ENCODE data around the gene MOAP1.

Gene MOAP1

DNA sequence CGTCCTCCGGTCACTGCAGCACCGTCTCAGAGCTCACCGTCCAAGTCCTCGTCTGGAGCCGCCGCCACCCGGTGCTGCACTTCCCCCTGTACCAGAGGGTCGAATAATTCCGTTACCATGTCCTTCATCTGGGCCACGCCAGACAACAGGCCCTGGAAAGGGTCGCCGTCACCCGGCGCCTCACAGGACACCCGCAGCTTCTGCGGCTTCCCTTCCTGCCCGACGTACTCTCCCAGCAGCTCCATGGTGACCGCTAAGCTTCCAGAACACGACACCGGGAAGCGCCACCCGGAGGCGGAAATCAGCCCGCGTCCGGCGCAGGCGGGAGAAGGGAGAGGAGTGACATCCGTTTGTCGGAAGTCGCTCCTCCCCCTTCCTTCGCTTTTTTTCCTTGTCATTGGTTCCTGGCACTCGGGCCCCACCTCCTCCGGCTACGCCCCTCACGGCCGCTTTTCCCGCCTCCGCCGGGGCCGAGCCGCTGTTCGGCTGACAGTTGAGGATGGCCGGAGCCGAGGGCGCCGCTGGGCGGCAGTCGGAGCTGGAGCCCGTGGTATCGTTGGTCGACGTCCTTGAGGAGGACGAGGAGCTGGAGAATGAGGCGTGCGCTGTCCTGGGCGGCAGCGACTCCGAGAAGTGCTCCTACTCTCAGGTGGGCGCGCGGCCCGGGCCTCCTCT, 22.2 kb upstream of the MOAP1 start, which contains the start of the genes GON7 and UBR7:
GON7 (minus strand) TSS at position 273 of the 675 bp plus-strand sequence; CDS start at position 245, 28 bp downstream.
UBR7 (plus strand) TSS at position 464 of the 675 bp plus-strand sequence; CDS start at position 500, 36 bp downstream.
- in situ Hi-C loops (cut with MboI; ENCODE audit: low sequenced_read_pairs, unreplicated experiment) = no loop called here
- DNase-seq (ENCODE audit: low spot score) = peak; percentile 95
- TF ChIP-seq, protein P1, sequence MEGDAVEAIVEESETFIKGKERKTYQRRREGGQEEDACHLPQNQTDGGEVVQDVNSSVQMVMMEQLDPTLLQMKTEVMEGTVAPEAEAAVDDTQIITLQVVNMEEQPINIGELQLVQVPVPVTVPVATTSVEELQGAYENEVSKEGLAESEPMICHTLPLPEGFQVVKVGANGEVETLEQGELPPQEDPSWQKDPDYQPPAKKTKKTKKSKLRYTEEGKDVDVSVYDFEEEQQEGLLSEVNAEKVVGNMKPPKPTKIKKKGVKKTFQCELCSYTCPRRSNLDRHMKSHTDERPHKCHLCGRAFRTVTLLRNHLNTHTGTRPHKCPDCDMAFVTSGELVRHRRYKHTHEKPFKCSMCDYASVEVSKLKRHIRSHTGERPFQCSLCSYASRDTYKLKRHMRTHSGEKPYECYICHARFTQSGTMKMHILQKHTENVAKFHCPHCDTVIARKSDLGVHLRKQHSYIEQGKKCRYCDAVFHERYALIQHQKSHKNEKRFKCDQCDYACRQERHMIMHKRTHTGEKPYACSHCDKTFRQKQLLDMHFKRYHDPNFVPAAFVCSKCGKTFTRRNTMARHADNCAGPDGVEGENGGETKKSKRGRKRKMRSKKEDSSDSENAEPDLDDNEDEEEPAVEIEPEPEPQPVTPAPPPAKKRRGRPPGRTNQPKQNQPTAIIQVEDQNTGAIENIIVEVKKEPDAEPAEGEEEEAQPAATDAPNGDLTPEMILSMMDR (IDR thresholded peaks at IDR 0.05; ENCODE audit: borderline replicate concordance, control extremely low read depth, extremely low read depth, insufficient read depth, missing control alignments) = peak; percentile 37

DNA sequence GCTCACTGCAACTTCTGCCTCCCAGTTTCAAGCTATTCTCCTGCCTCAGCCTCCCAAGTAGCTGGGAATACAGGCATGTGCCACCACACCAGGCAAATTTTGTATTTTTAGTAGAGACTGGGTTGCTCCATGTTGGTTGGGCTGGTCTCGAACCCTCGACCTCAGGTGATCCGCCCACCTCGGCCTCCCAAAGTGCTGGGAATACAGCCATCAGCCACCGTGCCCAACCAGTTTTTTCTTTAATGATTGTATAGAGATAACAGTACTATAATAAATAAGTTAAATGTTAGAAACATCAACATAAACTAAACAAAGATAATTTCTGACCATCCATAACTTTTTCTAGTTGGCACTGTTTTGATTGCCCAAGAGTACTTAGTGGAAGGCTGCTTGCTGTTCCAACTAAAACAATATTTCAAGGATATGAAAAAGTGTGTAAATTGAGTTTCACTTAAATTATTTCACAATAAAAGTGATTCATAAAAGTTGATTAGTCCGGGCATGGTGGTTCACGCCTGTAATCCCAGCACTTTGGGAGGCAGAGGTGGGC, 16.5 kb upstream of the MOAP1 start:
- in situ Hi-C loops (cut with MboI; ENCODE audit: low sequenced_read_pairs, unreplicated experiment) = no loop called here
- TF ChIP-seq, protein P1 (IDR thresholded peaks at IDR 0.05; ENCODE audit: borderline replicate concordance, control extremely low read depth, extremely low read depth, insufficient read depth, missing control alignments) = no peak
- DNase-seq (ENCODE audit: low spot score) = no peak

GRCh38 chr14:93200553-93200952, 15.9 kb upstream of the MOAP1 start:
- TF ChIP-seq, protein P1 (IDR thresholded peaks at IDR 0.05; ENCODE audit: borderline replicate concordance, control extremely low read depth, extremely low read depth, insufficient read depth, missing control alignments) = no peak
- in situ Hi-C loops (cut with MboI; ENCODE audit: low sequenced_read_pairs, unreplicated experiment) = no loop called here
- no peak for DNase-seq (ENCODE audit: low spot score)

- TF ChIP-seq, protein P1 (IDR thresholded peaks at IDR 0.05; ENCODE audit: borderline replicate concordance, control extremely low read depth, extremely low read depth, insufficient read depth, missing control alignments) = no peak
- in situ Hi-C loops (cut with MboI; ENCODE audit: low sequenced_read_pairs, unreplicated experiment) = no loop called here
These were observed 14.3 kb upstream of the MOAP1 start for GRCh38 chr14:93199031-93199430.

DNA sequence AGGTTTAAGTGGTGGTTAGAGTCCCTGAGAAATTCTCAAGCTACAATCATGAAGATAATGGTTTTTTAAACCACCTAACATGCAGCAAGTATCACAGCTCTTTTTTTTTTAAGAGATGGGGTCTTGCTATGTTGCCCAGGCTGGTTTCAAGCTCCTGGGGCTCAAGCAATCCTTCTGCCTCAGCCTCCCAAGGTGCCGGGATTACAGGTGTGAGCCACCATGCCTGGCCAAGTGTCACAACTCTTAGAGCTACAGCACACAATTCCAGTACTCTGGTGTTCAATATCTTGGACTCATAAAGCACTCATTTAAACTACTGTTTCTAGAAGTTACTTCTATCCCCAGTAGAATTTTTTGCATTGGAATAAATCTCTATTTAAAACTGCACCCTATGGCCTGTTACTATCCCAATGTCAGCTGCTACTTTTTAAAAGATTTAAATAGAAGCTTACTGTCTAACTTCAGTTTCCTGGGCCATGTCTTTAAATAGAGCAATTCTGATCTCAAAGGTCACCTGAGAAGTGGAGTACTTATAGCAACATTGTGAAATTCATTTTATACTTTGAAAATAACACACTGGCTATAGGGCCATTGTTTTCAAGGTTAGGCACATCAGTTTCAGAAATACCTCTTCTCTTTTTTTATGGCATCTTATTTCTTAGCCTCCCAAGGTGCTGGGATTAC, 10.8 kb upstream of the MOAP1 start:
- in situ Hi-C loops (cut with MboI; ENCODE audit: low sequenced_read_pairs, unreplicated experiment) = no loop called here
- no peak for DNase-seq (ENCODE audit: low spot score)
- TF ChIP-seq, protein P1 (IDR thresholded peaks at IDR 0.05; ENCODE audit: borderline replicate concordance, control extremely low read depth, extremely low read depth, insufficient read depth, missing control alignments) = no peak

More at GRCh38 chr14:93199031-93199430, 14.3 kb upstream of the MOAP1 start:
- DNase-seq (ENCODE audit: low spot score) = no peak

- TF ChIP-seq, protein P1 (IDR thresholded peaks at IDR 0.05; ENCODE audit: borderline replicate concordance, control extremely low read depth, extremely low read depth, insufficient read depth, missing control alignments) = no peak
- no peak for DNase-seq (ENCODE audit: low spot score)
- in situ Hi-C loops (cut with MboI; ENCODE audit: low sequenced_read_pairs, unreplicated experiment) = no loop called here
These were observed 2.3 kb upstream of the MOAP1 start for GRCh38 chr14:93186956-93187355.

Measured in GM13976 (cell line).